MCF 10A (cell line): ENCODE results near the gene MS4A4A. TPM values are rescaled to one million over a fixed set of nuclear protein-coding genes. Genes with fewer than 3 reads are reported as not detected.

Experiments
- BruUV-seq: library from RNA; stranded (reverse); fragments of 400-500 nt; replicated peaks from 2 replicates; lab custom pipeline; 2021; lab: Mats Ljungman, UMichigan
- CTCF ChIA-PET: fragments of 300-600 bp; sonication (Branson Sonifier 250); formaldehyde crosslinking; extraction: SDS; loops from one replicate; lab custom pipeline; 2021; ENCODE audit warnings: antibody characterized with exemption, inconsistent platforms; lab: Yijun Ruan, JAX
- POLR2A ChIA-PET: fragments of 300-600, 350-650 bp; sonication (Branson Sonifier 250); formaldehyde crosslinking; extraction: SDS; loops from one replicate; lab custom pipeline; 2020; ENCODE audit warnings: antibody characterized with exemption, inconsistent platforms; lab: Yijun Ruan, JAX
- DNase-seq: peaks from one replicate; pipeline ENCODE4 v3.0.0-alpha.2; 2018; ENCODE audit not compliant: unreplicated experiment
- H3K27ac Mint-ChIP-seq: one replicate; pipeline ENCODE4 v1.8.0; 2022; ENCODE audit warnings: mild to moderate bottlenecking, low read depth, mixed read lengths; ENCODE audit not compliant: unreplicated experiment
- H3K27me3 Mint-ChIP-seq: one replicate; pipeline ENCODE4 v1.8.0; 2022; ENCODE audit warnings: mixed read lengths; ENCODE audit not compliant: insufficient read depth, unreplicated experiment
- H3K36me3 Mint-ChIP-seq: one replicate; pipeline ENCODE4 v1.8.0; 2022; ENCODE audit warnings: mild to moderate bottlenecking, moderate library complexity, mixed read lengths; ENCODE audit not compliant: insufficient read depth, unreplicated experiment
- H3K4me1 Mint-ChIP-seq: one replicate; pipeline ENCODE4 v1.8.0; 2022; ENCODE audit warnings: mixed read lengths; ENCODE audit not compliant: insufficient read depth, unreplicated experiment
- H3K4me3 Mint-ChIP-seq: one replicate; pipeline ENCODE4 v1.8.0; 2022; ENCODE audit warnings: mild to moderate bottlenecking, moderate library complexity, mixed read lengths; ENCODE audit not compliant: unreplicated experiment
- H3K9me3 Mint-ChIP-seq: one replicate; pipeline ENCODE4 v1.8.0; 2022; ENCODE audit warnings: mixed read lengths; ENCODE audit not compliant: unreplicated experiment
- CTCF ChIP-seq: fragments of 200-600 bp; IDR thresholded peaks from one replicate; pipeline ENCODE4 v1.8.0; 2022; ENCODE audit warnings: antibody characterized with exemption, mild to moderate bottlenecking; ENCODE audit not compliant: unreplicated experiment
- intact Hi-C: fragments of 100-400 bp; cut with micrococcal nuclease; formaldehyde crosslinking; loops from 2 replicates; pipeline ENCODE4 v1.14.1; 2022
- total RNA-seq: library from RNA; stranded (reverse); gene quantifications from 2 replicates; pipeline ENCODE4 v1.2.3, GENCODE V29; 2022

Gene MS4A4A
- total RNA-seq, 1 experiment from 2014 or later = not detected

DNA sequence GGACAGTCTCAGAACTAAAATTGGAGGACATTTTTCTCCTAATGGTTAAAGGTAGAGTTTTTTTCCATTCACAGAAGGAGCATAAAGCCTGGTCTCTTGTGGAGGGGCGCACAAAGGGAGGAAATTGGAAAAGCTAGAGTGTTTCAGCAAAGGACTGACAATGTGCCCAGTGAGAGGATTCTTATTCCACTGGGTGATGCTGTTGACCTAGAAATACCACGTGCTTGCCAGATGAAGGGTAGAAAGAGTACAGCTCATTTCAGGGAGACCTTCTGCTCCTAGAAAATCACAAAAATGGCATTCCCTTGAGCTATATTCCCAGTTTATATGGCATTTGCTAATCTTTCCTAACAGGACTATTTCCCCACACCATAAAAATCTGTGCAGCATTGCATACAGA is 67.7 kb downstream of the MS4A4A start:
- Mint-ChIP-seq H3K27ac (no peak overlapping the region), H3K9me3 (no peaks in the 10 kb centered on the region), H3K4me1 (no peaks in the 10 kb centered on the region), H3K4me3 (no peak overlapping the region), H3K36me3 (peaks cover 6% of the 10 kb centered on the region), H3K27me3 (peaks cover 49% of the 10 kb centered on the region)
- BruUV-seq = no TSS peak
- ChIA-PET POLR2A (no interaction called here), CTCF (interaction anchor here (2.1 kb wide), 1 partner anchor 15 kb away, joined by 8 read pairs; no protein-coding TSS in a partner anchor)
- no peak for DNase-seq
- intact Hi-C loops = no loop called here
- no peak for TF ChIP-seq CTCF

- POLR2A ChIA-PET = no interaction called here
- H3K9me3 Mint-ChIP-seq = no peaks in the 10 kb centered on the region
- no peaks in the 10 kb centered on the region for H3K4me1 Mint-ChIP-seq
- H3K36me3 Mint-ChIP-seq = peaks cover 6% of the 10 kb centered on the region
- CTCF ChIA-PET = interaction anchor here (2.1 kb wide), 1 partner anchor 13 kb away, joined by 8 read pairs; no protein-coding TSS in a partner anchor
- H3K27me3 Mint-ChIP-seq = peaks cover 38% of the 10 kb centered on the region
- intact Hi-C loops = no loop called here
- H3K4me3 Mint-ChIP-seq = no peak overlapping the region
- H3K27ac Mint-ChIP-seq = no peak overlapping the region
- TF ChIP-seq CTCF = no peak
- no TSS peak for BruUV-seq
- DNase-seq = no peak
Measured at GRCh38 chr11:60349990-60350389, 69.5 kb downstream of the MS4A4A start.

GRCh38 chr11:60357771-60358170 is 77.3 kb downstream of the MS4A4A start:
- H3K9me3 Mint-ChIP-seq = no peaks in the 10 kb centered on the region
- CTCF ChIA-PET = no interaction called here
- H3K4me1 Mint-ChIP-seq = no peaks in the 10 kb centered on the region
- POLR2A ChIA-PET = no interaction called here
- no peak overlapping the region for H3K4me3 Mint-ChIP-seq
- no TSS peak for BruUV-seq
- intact Hi-C loops = no loop called here
- peaks cover 1% of the 10 kb centered on the region for H3K27me3 Mint-ChIP-seq
- no peak overlapping the region for H3K27ac Mint-ChIP-seq
- DNase-seq = no peak
- TF ChIP-seq CTCF = no peak
- no peaks in the 10 kb centered on the region for H3K36me3 Mint-ChIP-seq

Other genes starting within 250 kb of the MS4A4A start
- not detected in 2 replicates for gene OOSP2, start 240.3 kb upstream of the MS4A4A start, total RNA-seq
- not detected in 2 replicates for gene MS4A3, start 224.0 kb upstream of the MS4A4A start, total RNA-seq
- gene MS4A2, start 192.0 kb upstream of the MS4A4A start, total RNA-seq = not detected in 2 replicates
- gene MS4A6A, start 97.6 kb upstream of the MS4A4A start, total RNA-seq = not detected in 2 replicates
- gene MS4A4E, start 37.5 kb upstream of the MS4A4A start, total RNA-seq = not detected in 2 replicates
- gene MS4A6E, start 46.6 kb downstream of the MS4A4A start, total RNA-seq = not detected in 2 replicates
- not detected in 2 replicates for gene MS4A7, start 97.9 kb downstream of the MS4A4A start, total RNA-seq
- not detected in 2 replicates for gene MS4A14, start 115.8 kb downstream of the MS4A4A start, total RNA-seq
- gene MS4A5, start 148.9 kb downstream of the MS4A4A start, total RNA-seq = not detected in 2 replicates
- gene MS4A1, start 175.2 kb downstream of the MS4A4A start, total RNA-seq = not detected in 2 replicates
- gene MS4A12, start 212.1 kb downstream of the MS4A4A start, total RNA-seq = not detected in 2 replicates
- gene MS4A13, start 234.7 kb downstream of the MS4A4A start, total RNA-seq = not detected in 2 replicates